Mesenchymal stem cell (in vitro differentiated cells and primary cell): ENCODE data around the gene SETSIP.
"Not testable (repeated sequence)": the region's sequence is repeated elsewhere in the genome, so short reads cannot be mapped to it uniquely, and the experiment has no call there.

Experiments used
- DNase-seq: peaks from one replicate; pipeline ENCODE4 v3.0.0-alpha.2; 2013
- H2AFZ ChIP-seq: one replicate; pipeline ENCODE4 v1.6.1; 2013; ENCODE audit warnings: low read depth, mild to moderate bottlenecking, control low read depth, inconsistent platforms, low read length, moderate library complexity
- H2AK5ac ChIP-seq: 2 replicates; pipeline ENCODE4 v1.6.1; 2013; ENCODE audit warnings: low read length, moderate library complexity, mild to moderate bottlenecking, inconsistent platforms; ENCODE audit not compliant: severe bottlenecking
- H2BK120ac ChIP-seq: one replicate; pipeline ENCODE4 v1.6.1; 2013; ENCODE audit warnings: low read depth, mild to moderate bottlenecking, inconsistent platforms, low read length, moderate library complexity
- H2BK12ac ChIP-seq, 2 experiments: one replicate each; pipeline ENCODE4 v1.6.1; 2013; ENCODE audit warnings: inconsistent platforms in 2 of 2, low read length in 2 of 2, mild to moderate bottlenecking in 2 of 2, moderate library complexity in 2 of 2, control low read depth in 1 of 2
- H2BK15ac ChIP-seq: one replicate; pipeline ENCODE4 v1.6.1; 2013; ENCODE audit warnings: mild to moderate bottlenecking, low read depth, inconsistent platforms; ENCODE audit not compliant: poor library complexity, severe bottlenecking
- H2BK5ac ChIP-seq: 2 replicates; pipeline ENCODE4 v1.6.1; 2013; ENCODE audit warnings: low read depth, mild to moderate bottlenecking, low read length, control low read depth, inconsistent platforms; ENCODE audit not compliant: poor library complexity, severe bottlenecking
- H3K14ac ChIP-seq, 2 experiments: one replicate each; pipeline ENCODE4 v1.6.1; 2013; ENCODE audit warnings: inconsistent platforms in 2 of 2, low read length in 2 of 2, control low read depth in 1 of 2, mild to moderate bottlenecking in 1 of 2, moderate library complexity in 1 of 2
- H3K18ac ChIP-seq, 2 experiments: one replicate each; pipeline ENCODE4 v1.6.1; 2013; ENCODE audit warnings: inconsistent platforms in 2 of 2, low read length in 2 of 2, control low read depth in 1 of 2, low read depth in 1 of 2, mild to moderate bottlenecking in 1 of 2
- H3K23ac ChIP-seq, 2 experiments: one replicate each; pipeline ENCODE4 v1.6.1; 2013; ENCODE audit warnings: inconsistent platforms in 2 of 2, low read length in 2 of 2, mild to moderate bottlenecking in 2 of 2, moderate library complexity in 2 of 2, control low read depth in 1 of 2
- H3K27ac ChIP-seq: 2 replicates; pipeline ENCODE4 v1.5.1; 2013; ENCODE audit warnings: mild to moderate bottlenecking, moderate library complexity, low read length, control low read depth, inconsistent platforms; ENCODE audit not compliant: poor library complexity, severe bottlenecking
- H3K27me3 ChIP-seq, 2 experiments: 2 replicates each; pipeline versions ENCODE4 v1.6.1 to v1.7.0; 2013; ENCODE audit warnings: low read length in 2 of 2, mild to moderate bottlenecking in 2 of 2, moderate library complexity in 2 of 2, control low read depth in 1 of 2, inconsistent platforms in 1 of 2; ENCODE audit not compliant: control insufficient read depth in 1 of 2, insufficient read depth in 1 of 2
- H3K36me3 ChIP-seq, 2 experiments: 2 replicates each; pipeline versions ENCODE4 v1.6.1 to v1.7.0; 2013; ENCODE audit warnings: low read length in 2 of 2, control low read depth in 1 of 2, inconsistent platforms in 1 of 2, low read depth in 1 of 2, mild to moderate bottlenecking in 1 of 2; ENCODE audit not compliant: insufficient read depth in 2 of 2, control insufficient read depth in 1 of 2
- H3K4ac ChIP-seq, 2 experiments: one replicate each; pipeline ENCODE4 v1.6.1; 2013; ENCODE audit warnings: inconsistent platforms in 2 of 2, low read length in 2 of 2, mild to moderate bottlenecking in 2 of 2, moderate library complexity in 2 of 2, control low read depth in 1 of 2, low read depth in 1 of 2
- H3K4me1 ChIP-seq: 2 replicates; pipeline ENCODE4 v1.6.1; 2013; ENCODE audit warnings: low read depth, low read length, control low read depth; ENCODE audit not compliant: control insufficient read depth, insufficient read depth
- H3K4me2 ChIP-seq: 2 replicates; pipeline ENCODE4 v1.6.1; 2013; ENCODE audit warnings: low read length, mild to moderate bottlenecking, inconsistent platforms; ENCODE audit not compliant: poor library complexity, severe bottlenecking
- H3K4me3 ChIP-seq, 2 experiments: 2 replicates each; pipeline versions ENCODE4 v1.5.1 to v1.7.0; 2013; ENCODE audit warnings: low read length in 2 of 2, mild to moderate bottlenecking in 2 of 2, control low read depth in 1 of 2, low read depth in 1 of 2; ENCODE audit not compliant: insufficient read depth in 1 of 2
- H3K79me1 ChIP-seq: replicated peaks from 2 replicates; pipeline ENCODE4 v1.6.1; 2013; ENCODE audit warnings: mild to moderate bottlenecking, control low read depth, low read length, inconsistent platforms; ENCODE audit not compliant: poor library complexity, severe bottlenecking
- H3K9ac ChIP-seq: 2 replicates; pipeline ENCODE4 v1.7.0; 2013; ENCODE audit warnings: mild to moderate bottlenecking, low read length, moderate library complexity
- H3K9me3 ChIP-seq: 2 replicates; pipeline ENCODE4 v1.7.0; 2013; ENCODE audit warnings: mild to moderate bottlenecking, low read length; ENCODE audit not compliant: control insufficient read depth
- H4K8ac ChIP-seq: one replicate; pipeline ENCODE4 v1.6.1; 2013; ENCODE audit warnings: inconsistent platforms, mild to moderate bottlenecking, low read length, moderate library complexity
- H4K91ac ChIP-seq: one replicate; pipeline ENCODE4 v1.6.1; 2013; ENCODE audit warnings: mild to moderate bottlenecking, low read length, inconsistent platforms
- WGBS: methylation state at CpG from one replicate; pipeline ENCODE4 v1.1.7; 2013; ENCODE audit warnings: mixed read lengths; 5-methylcytosine and 5-hydroxymethylcytosine counted together

Gene SETSIP

DNA sequence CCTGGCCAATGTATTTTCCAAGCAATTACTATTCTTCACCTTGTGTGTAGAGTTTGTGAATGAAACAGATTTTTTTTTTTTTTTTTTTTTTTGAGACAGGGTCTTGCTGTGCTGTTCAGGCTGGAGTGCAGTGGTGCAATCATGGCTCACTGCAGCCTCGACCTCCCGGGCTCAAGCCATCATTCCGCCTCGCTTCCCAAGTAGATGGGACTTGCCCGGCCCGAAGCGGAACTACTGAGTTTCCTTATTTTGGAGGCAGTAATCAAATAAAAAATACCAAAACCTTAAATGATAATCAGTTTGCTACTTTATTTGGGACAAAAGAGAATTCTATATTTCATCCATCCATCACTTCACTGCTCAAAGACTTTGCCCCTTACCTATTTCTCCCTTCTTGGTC, 4.2 kb upstream of the SETSIP start:
- 94% methylated on average over 4 of the region's 7 CpGs for WGBS
- Histone ChIP-seq H2AK5ac (no peak overlapping the region), H3K14ac (no peak overlapping the region), H2BK5ac (no peak overlapping the region), H3K9me3 (peaks cover 6% of the 10 kb centered on the region), H2AFZ (no peak overlapping the region), H3K4me1 (no peaks in the 10 kb centered on the region), H2BK120ac (no peak overlapping the region), H2BK12ac (no peak overlapping the region), H3K79me1 (peaks cover 3% of the 10 kb centered on the region), H4K91ac (no peak overlapping the region), H3K27ac (no peak overlapping the region), H4K8ac (no peak overlapping the region), H3K9ac (peak overlapping the region; percentile 91), H3K36me3 (no peaks in the 10 kb centered on the region), H3K4me3 (peak overlapping the region in 1 of 2 experiments; percentile 92), H3K27me3 (no peaks in the 10 kb centered on the region), H3K4me2 (no peak overlapping the region), H3K4ac (no peak overlapping the region), H3K18ac (no peak overlapping the region), H2BK15ac (no peak overlapping the region), H3K23ac (no peak overlapping the region)
- DNase-seq, result no peak

DNA sequence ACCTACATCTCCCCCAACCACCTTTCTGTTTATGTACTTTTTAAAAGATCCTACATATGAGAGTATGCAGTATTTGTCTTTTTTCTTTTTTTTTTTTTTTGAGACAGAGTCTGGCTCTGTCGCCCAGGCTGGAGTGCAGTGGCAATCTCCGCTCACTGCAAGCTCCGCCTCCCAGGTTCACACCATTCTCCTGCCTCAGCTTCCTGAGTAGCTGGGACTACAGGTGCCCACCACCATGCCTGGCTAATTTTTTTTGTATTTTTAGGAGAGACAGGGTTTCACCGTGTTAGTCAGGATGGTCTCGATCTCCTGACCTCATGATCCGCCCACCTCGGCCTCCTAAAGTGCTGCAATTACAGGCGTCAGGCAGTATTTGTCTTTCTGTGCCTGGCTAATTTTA, 2.9 kb upstream of the SETSIP start:
- H2BK5ac ChIP-seq, H2AFZ ChIP-seq, H4K8ac ChIP-seq, H3K4me3 ChIP-seq, H4K91ac ChIP-seq, H3K23ac ChIP-seq, H2AK5ac ChIP-seq, H3K79me1 ChIP-seq, H3K18ac ChIP-seq, H3K27me3 ChIP-seq, H3K36me3 ChIP-seq, H3K4me2 ChIP-seq, H3K4ac ChIP-seq, H3K9me3 ChIP-seq, H3K27ac ChIP-seq, H3K14ac ChIP-seq, H3K9ac ChIP-seq, DNase-seq, H2BK12ac ChIP-seq, H2BK15ac ChIP-seq, H2BK120ac ChIP-seq, H3K4me1 ChIP-seq: not testable (repeated sequence)
- WGBS, result 93% methylated on average over 8 of the region's 8 CpGs

DNA sequence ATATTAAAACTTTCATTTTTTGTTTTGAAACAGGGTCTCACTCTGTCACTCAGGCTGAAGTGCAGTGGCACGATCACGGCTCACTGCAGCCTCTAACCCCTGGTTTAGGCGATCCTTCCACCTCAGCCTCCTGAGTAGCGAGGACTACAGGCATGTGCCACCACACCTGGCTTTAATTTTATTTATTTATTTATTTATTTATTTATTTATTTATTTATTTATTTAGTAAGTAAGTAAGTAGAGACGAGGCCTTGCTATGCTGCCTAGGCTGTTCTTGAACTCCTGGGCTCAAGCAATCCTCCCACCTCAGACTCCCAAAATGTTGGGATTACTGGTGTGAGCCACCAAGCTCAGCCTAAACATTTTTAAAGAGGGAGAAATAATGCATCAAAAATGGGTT, 1.2 kb upstream of the SETSIP start:
- Histone ChIP-seq H3K9me3 (no peaks in the 10 kb centered on the region), H3K27me3 (no peaks in the 10 kb centered on the region), H3K4me3 (no peak overlapping the region), H3K23ac (no peak overlapping the region), H3K4me1 (no peaks in the 10 kb centered on the region), H3K4ac (no peak overlapping the region), H3K36me3 (no peaks in the 10 kb centered on the region), H3K18ac (no peak overlapping the region), H2AK5ac (no peak overlapping the region), H3K4me2 (no peak overlapping the region), H3K79me1 (peaks cover 1% of the 10 kb centered on the region), H2BK15ac (no peak overlapping the region), H3K14ac (no peak overlapping the region), H2BK5ac (no peak overlapping the region), H3K27ac (no peak overlapping the region), H2BK120ac (no peak overlapping the region), H2AFZ (no peak overlapping the region), H4K8ac (no peak overlapping the region), H2BK12ac (no peak overlapping the region), H3K9ac (no peak overlapping the region), H4K91ac (no peak overlapping the region)
- DNase-seq, result no peak
- 100% methylated on average over 4 of the region's 5 CpGs for WGBS

DNA sequence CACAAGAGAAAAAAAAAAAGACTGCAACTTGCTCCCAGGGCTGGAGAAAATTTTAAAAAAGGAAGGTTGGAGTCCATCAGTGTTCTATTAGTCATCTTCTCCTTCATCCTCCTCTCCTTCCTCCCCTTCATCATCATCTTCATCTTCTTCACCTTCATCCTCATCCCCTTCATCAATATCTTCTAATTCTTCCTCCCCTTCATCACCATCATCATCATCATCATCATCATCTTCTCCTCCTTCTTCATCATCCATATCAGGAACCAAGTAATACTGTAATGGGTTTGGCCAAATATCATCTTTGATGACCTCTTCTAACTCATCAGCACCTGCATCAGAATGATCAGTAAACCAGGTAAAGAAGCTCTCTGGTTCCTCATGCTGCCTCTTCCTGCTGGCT, 765 bp downstream of the SETSIP start:
- H3K14ac ChIP-seq, H4K91ac ChIP-seq, H3K23ac ChIP-seq, H3K36me3 ChIP-seq, H2AK5ac ChIP-seq, H2AFZ ChIP-seq, DNase-seq, H3K79me1 ChIP-seq, H2BK15ac ChIP-seq, H3K4me2 ChIP-seq, H3K27me3 ChIP-seq, H4K8ac ChIP-seq, H3K4me3 ChIP-seq, H2BK5ac ChIP-seq, H2BK12ac ChIP-seq, H3K9ac ChIP-seq, H3K9me3 ChIP-seq, H3K4me1 ChIP-seq, H3K18ac ChIP-seq, H3K27ac ChIP-seq, H2BK120ac ChIP-seq, H3K4ac ChIP-seq: not testable (repeated sequence)
